Measurements from ENCODE around the gene ORM2. TPM values are rescaled to one million over a fixed set of nuclear protein-coding genes. Genes with fewer than 3 reads are reported as not detected.

Gene ORM2
- total and polyA plus RNA-seq, 2 of the 4 experiments (the other 2 are of a cell fraction) = not detected

DNA sequence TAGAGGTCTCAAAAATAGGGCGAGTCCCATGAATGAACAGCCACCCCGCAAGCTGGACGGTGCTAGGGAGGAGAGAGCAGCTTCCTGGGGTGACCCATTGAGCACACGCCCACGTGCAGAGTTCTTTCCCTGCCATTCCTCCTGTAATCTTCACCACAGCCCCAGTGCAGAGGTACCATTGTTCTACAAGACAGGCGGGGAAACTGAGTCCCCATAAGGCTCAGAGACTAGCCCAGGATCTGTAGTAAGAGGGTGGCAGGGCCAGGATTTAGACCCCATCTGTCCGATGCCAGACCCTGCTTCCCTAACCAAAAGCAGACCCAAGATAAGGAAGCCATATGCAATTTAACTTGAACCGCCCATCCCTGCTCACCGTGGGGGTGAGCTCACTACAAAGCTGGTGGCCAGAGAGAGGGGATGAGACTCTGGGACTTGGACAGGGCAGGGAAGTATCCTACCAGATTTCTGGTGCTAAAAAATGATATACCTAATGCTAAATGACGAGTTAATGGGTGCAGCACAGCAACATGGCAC is 43.5 kb upstream of the ORM2 start:
- Histone ChIP-seq H3K9ac (ENCODE audit: low read depth, low read length) (no peak overlapping the region), H3K27me3 (ENCODE audit: control insufficient read depth, insufficient read depth, low read length) (no peaks in the 10 kb centered on the region), H2BK20ac (ENCODE audit: low read depth, low read length) (peak overlapping the region; percentile 76), H4K20me1 (ENCODE audit: insufficient read depth, low read length) (no peaks in the 10 kb centered on the region), H2BK5ac (ENCODE audit: low read depth, low read length, poor library complexity, severe bottlenecking) (no peak overlapping the region), H3K18ac (ENCODE audit: low read depth, low read length) (0 out of 2 replicates have a peak overlapping the region, but pooled peaks have one; percentile 12), H2BK15ac (ENCODE audit: low read depth, low read length) (peak overlapping the region; percentile 56; the same call in 1 of the 3 replicates), H3K4me3 (ENCODE audit: insufficient read depth, low read depth, low read length) (no peak overlapping the region), H3K4ac (ENCODE audit: low read depth, low read length) (peak overlapping the region; percentile 85), H3K79me1 (ENCODE audit: low read depth in 1 of 2, low read length in 2 of 2) (peaks cover 0 to 25% of the 10 kb centered on the region in 2 experiments; a peak in 2 of 4 replicates), H2BK120ac (ENCODE audit: low read depth, low read length) (peak overlapping the region; percentile 91), H2AK9ac (replicated peaks; ENCODE audit: low read depth, low read length, poor library complexity) (peak overlapping the region; percentile 94), H3K4me2 (ENCODE audit: low read depth, low read length) (no peak overlapping the region), H3K14ac (replicated peaks; ENCODE audit: low read depth, low read length) (peak overlapping the region; percentile 83; the same call in 1 of the 2 replicates), H3K27ac (ENCODE audit: insufficient read depth, low read length) (no peak overlapping the region), H3K56ac (ENCODE audit: extremely low read depth, insufficient read depth, low read length) (no peak overlapping the region), H4K5ac (ENCODE audit: low read depth, low read length) (0 out of 2 replicates have a peak overlapping the region, but pooled peaks have one; percentile 26), H2AFZ (replicated peaks; ENCODE audit: low read length, poor library complexity) (no peak overlapping the region), H3K36me3 (ENCODE audit: control insufficient read depth, insufficient read depth, low read length) (peaks cover 6% of the 10 kb centered on the region; the same call in 1 of the 2 replicates), H2AK5ac (ENCODE audit: low read depth, low read length) (peak overlapping the region; percentile 89), H3K4me1 (ENCODE audit: control insufficient read depth, insufficient read depth, low read length) (peaks cover 26% of the 10 kb centered on the region), H3K9me1 (ENCODE audit: insufficient read depth, low read length) (peaks cover 30% of the 10 kb centered on the region), H4K91ac (ENCODE audit: insufficient read depth, low read depth, low read length) (peak overlapping the region; percentile 70; the same call in 1 of the 2 replicates), H3K9me3 (ENCODE audit: control insufficient read depth, insufficient read depth, low read length) (no peaks in the 10 kb centered on the region), H4K8ac (ENCODE audit: low read depth in 2 of 2, low read length in 2 of 2) (peak overlapping the region in 1 of 2 experiments; percentile 62; a peak in 1 of 4 replicates), H3K23ac (ENCODE audit: low read depth, low read length) (peak overlapping the region; percentile 87; the same call in 1 of the 2 replicates)
- no peak for DNase-seq
- in situ Hi-C loops (cut with MboI; ENCODE audit: low sequenced_read_pairs) (loop anchor here (5.0 kb wide), 1 partner anchor 124 kb away; no protein-coding TSS in a partner anchor), intact Hi-C loops (cut with micrococcal nuclease) (no loop called here), dilution Hi-C loops (cut with HindIII; ENCODE audit: low sequenced_read_pairs, unreplicated experiment) (no loop called here)
- ChIA-PET POLR2A (ENCODE audit: unreplicated experiment) (no interaction called here), CTCF (interaction anchor here (0.8 kb wide), 1 partner anchor 176 kb away, joined by 3 read pairs; no protein-coding TSS in a partner anchor)
- BruUV-seq (replicated peaks) = no TSS peak
- ATAC-seq (ENCODE audit: low read depth) = no peak
- TF ChIP-seq CTCF (conservative IDR thresholded peaks at IDR 0.05; ENCODE audit: low read depth, low read length) = no peak
- no peak for TF ChIP-seq MAZ (IDR thresholded peaks at IDR 0.05; ENCODE audit: borderline replicate concordance, low read depth, low read length)
- TF ChIP-seq RFX5 (IDR thresholded peaks at IDR 0.05; ENCODE audit: low read depth, low read length) = no peak
- no peak for TF ChIP-seq RCOR1 (IDR thresholded peaks at IDR 0.05; ENCODE audit: insufficient replicate concordance, low read length)
- no peak for TF ChIP-seq SMC3 (IDR thresholded peaks at IDR 0.05; ENCODE audit: low read depth, low read length)
- TF ChIP-seq USF2 (IDR thresholded peaks at IDR 0.05; ENCODE audit: low read depth, low read length) = no peak
- no peak for TF ChIP-seq RAD21 (IDR thresholded peaks at IDR 0.05; ENCODE audit: low read length)
- TF ChIP-seq CHD1 (IDR thresholded peaks at IDR 0.05; ENCODE audit: low read depth, low read length) = no peak
- no peak for TF ChIP-seq NFE2L2 (IDR thresholded peaks at IDR 0.05; ENCODE audit: low read depth, low read length)
- TF ChIP-seq BHLHE40 (IDR thresholded peaks at IDR 0.05; ENCODE audit: low read depth, low read length) = no peak
- no CpG with 5 or more reads among the region's 10 CpGs for WGBS, 2 experiments (ENCODE audit: extremely low coverage in 2 of 2, insufficient read length in 1 of 2)

Measured in IMR-90 (cell line).